ENCODE measurements around the gene LCAT.

The LCAT gene

GRCh38 chr16:67923414-67924116 is 20.4 kb downstream of the LCAT start:
- H3K79me2 ChIP-seq (ENCODE audit: low read length): no peaks in the 10 kb centered on the region
- H3K4me1 ChIP-seq (ENCODE audit: low read length): peaks cover under 1% of the 10 kb centered on the region
- no peak overlapping the region for H3K4me3 ChIP-seq (ENCODE audit: low read length)
- TF ChIP-seq, protein P1, sequence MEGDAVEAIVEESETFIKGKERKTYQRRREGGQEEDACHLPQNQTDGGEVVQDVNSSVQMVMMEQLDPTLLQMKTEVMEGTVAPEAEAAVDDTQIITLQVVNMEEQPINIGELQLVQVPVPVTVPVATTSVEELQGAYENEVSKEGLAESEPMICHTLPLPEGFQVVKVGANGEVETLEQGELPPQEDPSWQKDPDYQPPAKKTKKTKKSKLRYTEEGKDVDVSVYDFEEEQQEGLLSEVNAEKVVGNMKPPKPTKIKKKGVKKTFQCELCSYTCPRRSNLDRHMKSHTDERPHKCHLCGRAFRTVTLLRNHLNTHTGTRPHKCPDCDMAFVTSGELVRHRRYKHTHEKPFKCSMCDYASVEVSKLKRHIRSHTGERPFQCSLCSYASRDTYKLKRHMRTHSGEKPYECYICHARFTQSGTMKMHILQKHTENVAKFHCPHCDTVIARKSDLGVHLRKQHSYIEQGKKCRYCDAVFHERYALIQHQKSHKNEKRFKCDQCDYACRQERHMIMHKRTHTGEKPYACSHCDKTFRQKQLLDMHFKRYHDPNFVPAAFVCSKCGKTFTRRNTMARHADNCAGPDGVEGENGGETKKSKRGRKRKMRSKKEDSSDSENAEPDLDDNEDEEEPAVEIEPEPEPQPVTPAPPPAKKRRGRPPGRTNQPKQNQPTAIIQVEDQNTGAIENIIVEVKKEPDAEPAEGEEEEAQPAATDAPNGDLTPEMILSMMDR (IDR thresholded peaks at IDR 0.05; ENCODE audit: low read depth, low read length): no peak
- no peak for TF ChIP-seq EZH2phosphoT487 (IDR thresholded peaks at IDR 0.05; ENCODE audit: low read depth)
- H3K4me2 ChIP-seq (ENCODE audit: low read length): no peak overlapping the region
- no peak overlapping the region for H3K9ac ChIP-seq (ENCODE audit: low read length)
- H3K27me3 ChIP-seq (ENCODE audit: low read depth, low read length): no peaks in the 10 kb centered on the region
- H2AFZ ChIP-seq (ENCODE audit: low read depth, low read length): no peak overlapping the region
- peaks cover 7% of the 10 kb centered on the region for H4K20me1 ChIP-seq (ENCODE audit: insufficient read depth, low read length)
- H3K27ac ChIP-seq (ENCODE audit: low read length): no peak overlapping the region
- no peaks in the 10 kb centered on the region for H3K9me3 ChIP-seq (ENCODE audit: insufficient read depth, low read length)
- H3K36me3 ChIP-seq (replicated peaks; ENCODE audit: low read depth, low read length): no peaks in the 10 kb centered on the region

DNA sequence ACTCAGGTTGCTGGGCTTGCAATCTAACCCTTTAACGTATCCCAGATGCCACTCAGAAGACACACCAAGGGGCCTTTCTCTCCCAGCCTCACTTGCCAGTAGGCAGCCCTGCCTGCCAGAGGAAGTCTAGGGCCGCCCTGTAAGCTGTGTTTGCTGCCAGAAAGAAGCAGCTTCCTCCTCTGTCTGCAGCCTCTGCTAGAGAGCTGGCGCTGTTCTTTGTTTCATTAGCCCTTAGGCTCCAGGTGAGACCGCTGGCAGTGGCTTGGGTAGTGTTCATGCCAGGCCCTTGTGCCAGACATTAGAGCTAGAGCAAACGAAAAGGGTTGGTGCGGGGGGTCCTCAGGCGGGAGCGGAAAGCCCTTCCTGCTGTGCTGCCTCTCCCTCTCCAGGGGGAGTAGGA is 21.2 kb downstream of the LCAT start:
- no peak overlapping the region for H2AFZ ChIP-seq (ENCODE audit: low read depth, low read length)
- no peaks in the 10 kb centered on the region for H3K4me1 ChIP-seq (ENCODE audit: low read length)
- no peaks in the 10 kb centered on the region for H3K9me3 ChIP-seq (ENCODE audit: insufficient read depth, low read length)
- H3K4me2 ChIP-seq (ENCODE audit: low read length): no peak overlapping the region
- peaks cover 3% of the 10 kb centered on the region; the same call in 1 of the 2 replicates for H4K20me1 ChIP-seq (ENCODE audit: insufficient read depth, low read length)
- no peak overlapping the region for H3K9ac ChIP-seq (ENCODE audit: low read length)
- H3K27me3 ChIP-seq (ENCODE audit: low read depth, low read length): no peaks in the 10 kb centered on the region
- H3K27ac ChIP-seq (ENCODE audit: low read length): no peak overlapping the region
- no peaks in the 10 kb centered on the region for H3K79me2 ChIP-seq (ENCODE audit: low read length)
- H3K4me3 ChIP-seq (ENCODE audit: low read length): no peak overlapping the region
- TF ChIP-seq, protein P1 (IDR thresholded peaks at IDR 0.05; ENCODE audit: low read depth, low read length): no peak
- no peak for TF ChIP-seq EZH2phosphoT487 (IDR thresholded peaks at IDR 0.05; ENCODE audit: low read depth)
- H3K36me3 ChIP-seq (replicated peaks; ENCODE audit: low read depth, low read length): no peaks in the 10 kb centered on the region

- Histone ChIP-seq H3K4me1 (ENCODE audit: low read length) (no peaks in the 10 kb centered on the region), H3K9me3 (ENCODE audit: insufficient read depth, low read length) (no peaks in the 10 kb centered on the region), H4K20me1 (ENCODE audit: insufficient read depth, low read length) (peaks cover 3% of the 10 kb centered on the region; the same call in 1 of the 2 replicates), H3K9ac (ENCODE audit: low read length) (no peak overlapping the region), H3K27ac (ENCODE audit: low read length) (no peak overlapping the region), H3K4me2 (ENCODE audit: low read length) (no peak overlapping the region), H3K36me3 (replicated peaks; ENCODE audit: low read depth, low read length) (no peaks in the 10 kb centered on the region), H3K27me3 (ENCODE audit: low read depth, low read length) (no peaks in the 10 kb centered on the region), H3K4me3 (ENCODE audit: low read length) (no peak overlapping the region), H2AFZ (ENCODE audit: low read depth, low read length) (no peak overlapping the region), H3K79me2 (ENCODE audit: low read length) (no peaks in the 10 kb centered on the region)
- TF ChIP-seq, protein P1 (IDR thresholded peaks at IDR 0.05; ENCODE audit: low read depth, low read length): no peak
- TF ChIP-seq EZH2phosphoT487 (IDR thresholded peaks at IDR 0.05; ENCODE audit: low read depth): no peak
Measured at GRCh38 chr16:67922221-67922620, 21.7 kb downstream of the LCAT start.

- Histone ChIP-seq H3K79me2 (ENCODE audit: low read length) (no peaks in the 10 kb centered on the region), H3K36me3 (replicated peaks; ENCODE audit: low read depth, low read length) (no peaks in the 10 kb centered on the region), H3K27me3 (ENCODE audit: low read depth, low read length) (no peaks in the 10 kb centered on the region), H2AFZ (ENCODE audit: low read depth, low read length) (no peak overlapping the region), H3K4me3 (ENCODE audit: low read length) (no peak overlapping the region), H3K27ac (ENCODE audit: low read length) (no peak overlapping the region), H3K4me1 (ENCODE audit: low read length) (no peaks in the 10 kb centered on the region), H3K9ac (ENCODE audit: low read length) (no peak overlapping the region), H4K20me1 (ENCODE audit: insufficient read depth, low read length) (peaks cover 3% of the 10 kb centered on the region; the same call in 1 of the 2 replicates), H3K9me3 (ENCODE audit: insufficient read depth, low read length) (no peaks in the 10 kb centered on the region), H3K4me2 (ENCODE audit: low read length) (no peak overlapping the region)
- TF ChIP-seq, protein P1 (IDR thresholded peaks at IDR 0.05; ENCODE audit: low read depth, low read length): no peak
- TF ChIP-seq EZH2phosphoT487 (IDR thresholded peaks at IDR 0.05; ENCODE audit: low read depth): no peak
Measured at GRCh38 chr16:67919622-67920221, 24.2 kb downstream of the LCAT start.
